ENCODE data around the gene GHR.

Gene GHR

GRCh38 chr5:42423285-42424165 is at the start of gene GHR:
GHR (plus strand) TSS chr5:42423439; CDS start chr5:42565875, 142,436 bp downstream.
- H3K9me3 Mint-ChIP-seq (ENCODE audit: low read depth), result no peaks in the 10 kb centered on the region
- H3K4me3 Mint-ChIP-seq, result peak within 1 kb of the TSS; percentile 6
- H3K27ac Mint-ChIP-seq, result no peak within 1 kb of the TSS
- H3K36me3 Mint-ChIP-seq, result no peaks in the 10 kb centered on the region
- no peaks in the 10 kb centered on the region for H3K4me1 Mint-ChIP-seq (ENCODE audit: low read depth)
- peaks cover 6% of the 10 kb centered on the region for H3K27me3 Mint-ChIP-seq

DNA sequence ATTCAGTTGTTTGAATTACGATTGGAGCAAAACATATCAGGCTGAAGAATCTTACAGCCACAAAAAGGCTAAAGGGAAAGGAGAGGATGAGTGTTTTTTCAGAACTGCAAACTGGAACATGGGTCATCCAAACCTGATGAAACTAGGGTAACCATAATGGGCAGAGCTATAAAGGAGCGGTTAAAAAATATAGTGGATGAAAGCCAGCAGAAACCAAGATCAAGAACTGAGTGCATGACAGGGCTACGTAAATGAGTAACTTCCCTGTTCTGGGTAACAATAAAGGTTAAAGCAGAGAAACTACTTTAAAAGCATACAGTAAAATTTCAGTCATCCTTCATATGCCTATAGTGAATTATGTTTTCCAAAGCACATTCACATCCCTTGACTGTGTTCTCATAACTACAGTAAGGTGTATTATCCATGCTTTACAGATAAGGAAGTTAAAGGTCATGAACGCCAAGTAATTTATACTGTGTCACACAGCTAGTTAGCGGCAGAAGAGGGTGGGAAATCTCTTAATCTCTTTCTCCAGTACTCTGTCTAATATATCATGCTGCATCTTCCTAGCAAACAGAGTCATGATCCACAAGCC is 48.5 kb upstream of the GHR start:
- Mint-ChIP-seq H3K27ac (no peak overlapping the region), H3K27me3 (no peaks in the 10 kb centered on the region), H3K4me3 (no peak overlapping the region), H3K36me3 (no peaks in the 10 kb centered on the region), H3K9me3 (ENCODE audit: low read depth) (peaks cover 14% of the 10 kb centered on the region), H3K4me1 (ENCODE audit: low read depth) (no peaks in the 10 kb centered on the region)

DNA sequence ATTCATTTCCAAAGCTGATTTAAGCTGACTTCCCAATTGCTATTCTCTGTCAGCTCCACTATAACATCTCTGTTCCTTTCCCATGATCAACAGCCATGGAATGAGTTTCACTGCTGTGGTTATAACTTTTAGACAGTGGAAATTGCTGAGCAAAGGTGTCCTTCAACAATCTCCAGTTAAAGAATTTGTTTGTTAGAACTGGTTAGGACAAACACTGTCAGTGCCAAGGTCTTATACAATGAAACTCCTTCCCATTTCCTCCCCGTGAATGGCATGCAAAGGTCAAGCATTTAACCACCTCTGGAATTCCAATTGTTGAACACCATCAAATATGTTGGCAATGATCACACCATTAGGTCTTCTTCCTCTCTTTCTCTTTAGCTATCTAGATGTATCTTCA is 45.7 kb upstream of the GHR start:
- H3K9me3 Mint-ChIP-seq (ENCODE audit: low read depth), result peaks cover 10% of the 10 kb centered on the region
- H3K27me3 Mint-ChIP-seq, result no peaks in the 10 kb centered on the region
- no peaks in the 10 kb centered on the region for H3K36me3 Mint-ChIP-seq
- H3K27ac Mint-ChIP-seq, result no peak overlapping the region
- H3K4me1 Mint-ChIP-seq (ENCODE audit: low read depth), result no peaks in the 10 kb centered on the region
- no peak overlapping the region for H3K4me3 Mint-ChIP-seq

- Mint-ChIP-seq H3K4me3 (no peak overlapping the region), H3K9me3 (ENCODE audit: low read depth) (peaks cover 5% of the 10 kb centered on the region), H3K27me3 (no peaks in the 10 kb centered on the region), H3K36me3 (no peaks in the 10 kb centered on the region), H3K4me1 (ENCODE audit: low read depth) (no peaks in the 10 kb centered on the region), H3K27ac (no peak overlapping the region)
Measured at GRCh38 chr5:42381973-42382372, 41.3 kb upstream of the GHR start.

DNA sequence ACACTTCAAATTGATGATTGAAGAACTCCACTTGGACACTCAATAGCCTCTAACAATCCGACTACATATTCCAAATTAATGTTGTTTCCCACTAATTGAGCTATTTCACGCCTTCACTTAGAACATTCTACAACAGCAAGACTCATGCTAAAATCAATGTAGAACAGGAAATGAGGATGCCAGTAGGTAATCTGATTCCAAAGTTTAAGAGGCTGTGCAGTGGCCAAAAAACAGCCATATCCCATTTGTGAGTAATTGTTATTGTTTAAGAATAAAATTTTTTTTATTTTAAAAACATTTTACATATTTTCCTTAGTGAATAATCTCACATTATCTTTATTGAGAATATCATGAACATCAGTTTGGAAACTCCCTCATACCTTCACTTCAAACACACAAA is 35.7 kb upstream of the GHR start:
- H3K9me3 Mint-ChIP-seq (ENCODE audit: low read depth), result no peaks in the 10 kb centered on the region
- H3K4me3 Mint-ChIP-seq, result no peak overlapping the region
- H3K4me1 Mint-ChIP-seq (ENCODE audit: low read depth), result no peaks in the 10 kb centered on the region
- no peak overlapping the region for H3K27ac Mint-ChIP-seq
- H3K36me3 Mint-ChIP-seq, result no peaks in the 10 kb centered on the region
- peaks cover 3% of the 10 kb centered on the region for H3K27me3 Mint-ChIP-seq

GRCh38 chr5:42390115-42390514 is 33.1 kb upstream of the GHR start:
- Mint-ChIP-seq H3K4me1 (ENCODE audit: low read depth) (no peaks in the 10 kb centered on the region), H3K36me3 (no peaks in the 10 kb centered on the region), H3K9me3 (ENCODE audit: low read depth) (peaks cover 6% of the 10 kb centered on the region), H3K4me3 (no peak overlapping the region), H3K27me3 (peaks cover 3% of the 10 kb centered on the region), H3K27ac (no peak overlapping the region)

- Mint-ChIP-seq H3K27ac (no peak overlapping the region), H3K36me3 (no peaks in the 10 kb centered on the region), H3K4me1 (ENCODE audit: low read depth) (no peaks in the 10 kb centered on the region), H3K4me3 (no peak overlapping the region), H3K27me3 (peaks cover 3% of the 10 kb centered on the region), H3K9me3 (ENCODE audit: low read depth) (peaks cover 6% of the 10 kb centered on the region)
Measured at GRCh38 chr5:42392917-42393316, 30.3 kb upstream of the GHR start.

DNA sequence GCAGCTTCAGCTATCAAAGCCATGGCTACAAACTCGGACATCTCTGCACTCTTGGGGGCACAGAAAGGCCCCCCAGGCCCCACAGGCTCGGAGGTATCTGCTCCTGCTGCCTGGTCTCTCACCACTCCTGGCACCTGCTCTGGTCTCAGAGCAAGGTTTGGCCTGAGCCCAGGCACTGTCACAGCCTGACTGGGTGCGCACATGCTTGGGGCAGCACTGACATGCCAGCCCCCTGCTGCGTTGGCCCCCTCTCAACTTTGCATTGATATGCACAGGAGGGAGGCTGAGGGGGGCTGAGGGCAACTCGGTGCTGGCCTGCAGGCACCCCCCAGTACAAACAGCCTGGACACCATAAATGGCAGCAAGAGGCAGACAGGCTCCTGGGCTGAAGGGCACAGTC is 27.1 kb upstream of the GHR start:
- H3K27ac Mint-ChIP-seq, result no peak overlapping the region
- H3K27me3 Mint-ChIP-seq, result no peaks in the 10 kb centered on the region
- no peaks in the 10 kb centered on the region for H3K4me1 Mint-ChIP-seq (ENCODE audit: low read depth)
- no peak overlapping the region for H3K4me3 Mint-ChIP-seq
- peaks cover 6% of the 10 kb centered on the region for H3K9me3 Mint-ChIP-seq (ENCODE audit: low read depth)
- H3K36me3 Mint-ChIP-seq, result no peaks in the 10 kb centered on the region

GRCh38 chr5:42397267-42397666 is 26.0 kb upstream of the GHR start:
- Mint-ChIP-seq H3K4me1 (ENCODE audit: low read depth) (no peaks in the 10 kb centered on the region), H3K9me3 (ENCODE audit: low read depth) (peaks cover 6% of the 10 kb centered on the region), H3K27ac (no peak overlapping the region), H3K4me3 (no peak overlapping the region), H3K36me3 (no peaks in the 10 kb centered on the region), H3K27me3 (no peaks in the 10 kb centered on the region)

DNA sequence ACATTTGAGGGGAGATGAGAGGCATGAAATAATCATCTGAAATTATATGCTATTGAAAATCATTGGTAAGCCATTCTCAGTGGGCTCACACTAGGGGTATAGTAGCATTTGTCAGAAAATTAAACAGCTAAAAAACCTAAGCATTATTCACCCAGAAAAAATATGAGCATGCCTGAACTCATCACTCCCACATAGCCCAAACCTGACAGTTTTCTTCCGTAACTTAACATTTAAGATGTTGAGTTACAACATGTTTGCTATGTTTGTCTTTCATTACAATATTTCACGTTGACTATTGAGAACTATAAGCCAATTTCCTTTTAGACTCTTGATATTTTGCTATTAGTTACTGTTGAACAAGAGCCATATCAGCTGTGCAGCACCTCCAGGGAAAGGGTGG is 23.5 kb upstream of the GHR start:
- Mint-ChIP-seq H3K4me1 (ENCODE audit: low read depth) (no peaks in the 10 kb centered on the region), H3K9me3 (ENCODE audit: low read depth) (no peaks in the 10 kb centered on the region), H3K27ac (no peak overlapping the region), H3K4me3 (no peak overlapping the region), H3K27me3 (no peaks in the 10 kb centered on the region), H3K36me3 (no peaks in the 10 kb centered on the region)

DNA sequence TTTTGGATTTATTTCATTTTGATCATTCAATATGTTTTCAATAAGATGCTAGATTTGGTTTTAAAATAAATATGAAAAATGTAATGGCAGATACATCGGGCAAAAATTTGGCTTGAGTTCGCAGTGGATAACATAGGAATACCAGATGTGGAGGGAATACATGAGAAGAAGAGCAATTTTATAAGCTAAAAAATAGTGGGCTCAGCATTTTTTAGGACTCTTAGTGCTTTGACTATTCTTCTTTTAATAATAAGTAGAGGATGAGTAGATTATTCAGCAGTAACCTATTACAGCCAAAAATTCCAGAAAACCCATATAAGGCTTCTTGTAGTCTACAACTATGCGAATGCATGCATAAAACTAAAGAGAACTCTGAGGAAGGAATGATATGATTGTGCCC is 22.8 kb upstream of the GHR start:
- no peaks in the 10 kb centered on the region for H3K27me3 Mint-ChIP-seq
- H3K4me3 Mint-ChIP-seq, result no peak overlapping the region
- no peaks in the 10 kb centered on the region for H3K9me3 Mint-ChIP-seq (ENCODE audit: low read depth)
- no peaks in the 10 kb centered on the region for H3K4me1 Mint-ChIP-seq (ENCODE audit: low read depth)
- no peaks in the 10 kb centered on the region for H3K36me3 Mint-ChIP-seq
- no peak overlapping the region for H3K27ac Mint-ChIP-seq

- Mint-ChIP-seq H3K4me3 (no peak overlapping the region), H3K27me3 (no peaks in the 10 kb centered on the region), H3K36me3 (no peaks in the 10 kb centered on the region), H3K4me1 (ENCODE audit: low read depth) (no peaks in the 10 kb centered on the region), H3K9me3 (ENCODE audit: low read depth) (no peaks in the 10 kb centered on the region), H3K27ac (no peak overlapping the region)
Measured at GRCh38 chr5:42403236-42403635, 20.0 kb upstream of the GHR start.

DNA sequence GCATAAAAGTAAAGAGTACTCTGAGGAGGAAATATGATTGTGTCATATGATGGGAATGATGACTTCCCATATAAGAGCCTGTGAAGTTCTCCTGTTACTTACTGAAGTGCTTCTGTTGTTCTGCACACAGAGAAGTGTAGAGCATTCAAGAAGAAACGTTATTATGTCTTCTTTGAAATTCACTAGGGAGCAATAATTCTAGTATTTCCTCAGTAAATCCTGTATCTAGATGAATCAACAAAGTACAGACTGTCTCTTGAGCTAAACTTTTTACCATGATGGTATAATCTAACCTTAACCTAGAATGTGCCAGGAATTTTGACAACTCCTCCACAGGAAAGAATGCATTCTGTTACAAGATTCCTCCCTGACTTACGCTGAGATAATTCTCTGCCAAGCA is 18.9 kb upstream of the GHR start:
- Mint-ChIP-seq H3K27me3 (no peaks in the 10 kb centered on the region), H3K9me3 (ENCODE audit: low read depth) (no peaks in the 10 kb centered on the region), H3K4me1 (ENCODE audit: low read depth) (no peaks in the 10 kb centered on the region), H3K4me3 (no peak overlapping the region), H3K36me3 (no peaks in the 10 kb centered on the region), H3K27ac (no peak overlapping the region)

GRCh38 chr5:42419294-42419693 is 3.9 kb upstream of the GHR start:
- Mint-ChIP-seq H3K9me3 (ENCODE audit: low read depth) (peaks cover 4% of the 10 kb centered on the region), H3K36me3 (no peaks in the 10 kb centered on the region), H3K27me3 (peaks cover 7% of the 10 kb centered on the region), H3K27ac (no peak overlapping the region), H3K4me3 (no peak overlapping the region), H3K4me1 (ENCODE audit: low read depth) (no peaks in the 10 kb centered on the region)

DNA sequence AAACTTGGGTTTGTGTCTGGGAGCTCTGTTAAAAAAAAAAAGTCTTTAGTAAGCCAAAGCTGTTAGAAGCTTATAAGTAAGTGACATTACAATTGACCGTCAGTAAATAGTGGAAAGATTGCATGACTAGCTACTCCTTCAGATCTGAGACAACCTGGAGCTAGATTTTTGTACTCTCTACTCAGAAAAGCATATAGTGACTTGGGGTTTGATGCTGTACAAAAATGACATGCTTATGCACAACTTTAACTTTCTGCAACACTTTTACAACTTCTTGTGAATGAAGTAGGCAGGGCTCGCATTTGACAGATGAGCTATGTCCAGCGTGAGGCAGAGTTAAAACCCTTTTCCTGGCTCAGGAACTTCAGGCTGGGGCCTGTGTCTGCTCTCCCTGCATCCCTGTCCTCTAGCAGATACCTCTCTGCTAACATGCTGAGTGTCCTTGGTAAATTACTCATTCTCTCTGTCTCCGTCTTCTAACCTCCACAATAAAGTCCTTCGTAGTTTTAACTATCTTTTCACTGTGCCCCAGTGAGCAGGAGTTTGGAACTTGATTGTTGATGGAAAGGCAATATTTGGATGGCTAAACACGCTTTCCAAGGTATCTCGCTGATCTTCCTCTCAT is 471 bp upstream of the GHR start:
- Mint-ChIP-seq H3K4me1 (ENCODE audit: low read depth) (no peaks in the 10 kb centered on the region), H3K27me3 (peaks cover 6% of the 10 kb centered on the region), H3K9me3 (ENCODE audit: low read depth) (no peaks in the 10 kb centered on the region), H3K36me3 (no peaks in the 10 kb centered on the region), H3K27ac (no peak overlapping the region), H3K4me3 (peak overlapping the region; percentile 6)

Data from activated naive CD8-positive, alpha-beta T cell (primary cell).